ENCODE results near the gene LMBRD1. TPM values are rescaled to one million over a fixed set of nuclear protein-coding genes. Genes with fewer than 3 reads are reported as not detected.

Gene LMBRD1
- total RNA-seq, 2 experiments from 2014 or later: 17.4 to 18.2 TPM

- peaks cover 9% of the 10 kb centered on the region for H3K27me3 Mint-ChIP-seq
- DNase-seq: no peak
- H3K27ac Mint-ChIP-seq: no peak overlapping the region
- intact Hi-C loops (cut with micrococcal nuclease): no loop called here
- H3K36me3 Mint-ChIP-seq: no peaks in the 10 kb centered on the region
- POLR2A ChIA-PET: no interaction called here
- CTCF ChIA-PET: no interaction called here
- no peaks in the 10 kb centered on the region for H3K4me1 Mint-ChIP-seq (ENCODE audit: low read depth)
- H3K9me3 Mint-ChIP-seq: no peaks in the 10 kb centered on the region
- H3K4me3 Mint-ChIP-seq: no peak overlapping the region
These were observed 131.4 kb downstream of the LMBRD1 start for GRCh38 chr6:69665437-69665836.

- ChIA-PET POLR2A (no interaction called here), CTCF (no interaction called here)
- intact Hi-C loops (cut with micrococcal nuclease): no loop called here
- Mint-ChIP-seq H3K27me3 (peaks cover 14% of the 10 kb centered on the region), H3K4me3 (no peak overlapping the region), H3K9me3 (no peaks in the 10 kb centered on the region), H3K36me3 (no peaks in the 10 kb centered on the region), H3K4me1 (ENCODE audit: low read depth) (no peaks in the 10 kb centered on the region), H3K27ac (no peak overlapping the region)
- no peak for DNase-seq
These were observed 132.3 kb downstream of the LMBRD1 start for GRCh38 chr6:69664551-69664950.

GRCh38 chr6:69663215-69663614, 133.6 kb downstream of the LMBRD1 start:
- ChIA-PET POLR2A (no interaction called here), CTCF (no interaction called here)
- Mint-ChIP-seq H3K36me3 (peaks cover 4% of the 10 kb centered on the region), H3K27ac (no peak overlapping the region), H3K4me3 (no peak overlapping the region), H3K4me1 (ENCODE audit: low read depth) (no peaks in the 10 kb centered on the region), H3K27me3 (peaks cover 23% of the 10 kb centered on the region), H3K9me3 (peaks cover 8% of the 10 kb centered on the region)
- DNase-seq: no peak
- intact Hi-C loops (cut with micrococcal nuclease): no loop called here

- Mint-ChIP-seq H3K9me3 (no peaks in the 10 kb centered on the region), H3K4me1 (ENCODE audit: low read depth) (no peaks in the 10 kb centered on the region), H3K27me3 (no peaks in the 10 kb centered on the region), H3K36me3 (no peaks in the 10 kb centered on the region), H3K4me3 (no peak overlapping the region), H3K27ac (no peak overlapping the region)
- intact Hi-C loops (cut with micrococcal nuclease): no loop called here
- ChIA-PET POLR2A (no interaction called here), CTCF (no interaction called here)
- no peak for DNase-seq
These were observed 146.1 kb downstream of the LMBRD1 start for GRCh38 chr6:69650703-69651102.

GRCh38 chr6:69647726-69648125, 149.1 kb downstream of the LMBRD1 start:
- no peaks in the 10 kb centered on the region for H3K36me3 Mint-ChIP-seq
- POLR2A ChIA-PET: no interaction called here
- intact Hi-C loops (cut with micrococcal nuclease): no loop called here

GRCh38 chr6:69643688-69644087, 153.1 kb downstream of the LMBRD1 start:
- no peaks in the 10 kb centered on the region for H3K9me3 Mint-ChIP-seq
- POLR2A ChIA-PET: no interaction called here
- no peaks in the 10 kb centered on the region for H3K4me1 Mint-ChIP-seq (ENCODE audit: low read depth)
- CTCF ChIA-PET: no interaction called here
- intact Hi-C loops (cut with micrococcal nuclease): no loop called here
- H3K27ac Mint-ChIP-seq: no peak overlapping the region
- DNase-seq: no peak
- H3K4me3 Mint-ChIP-seq: no peak overlapping the region
- peaks cover 6% of the 10 kb centered on the region for H3K27me3 Mint-ChIP-seq
- no peaks in the 10 kb centered on the region for H3K36me3 Mint-ChIP-seq

More at GRCh38 chr6:69647726-69648125, 149.1 kb downstream of the LMBRD1 start:
- Mint-ChIP-seq H3K9me3 (no peaks in the 10 kb centered on the region), H3K27ac (no peak overlapping the region), H3K4me1 (ENCODE audit: low read depth) (no peaks in the 10 kb centered on the region), H3K4me3 (no peak overlapping the region), H3K27me3 (no peaks in the 10 kb centered on the region)
- CTCF ChIA-PET: no interaction called here
- DNase-seq: no peak

- Mint-ChIP-seq H3K27me3 (peaks cover 4% of the 10 kb centered on the region), H3K4me1 (ENCODE audit: low read depth) (peaks cover 10% of the 10 kb centered on the region), H3K27ac (no peak overlapping the region), H3K9me3 (no peaks in the 10 kb centered on the region), H3K4me3 (no peak overlapping the region), H3K36me3 (no peaks in the 10 kb centered on the region)
- ChIA-PET POLR2A (no interaction called here), CTCF (interaction anchor here (0.6 kb wide), 1 partner anchor 336 kb away, joined by 3 read pairs; no protein-coding TSS in a partner anchor)
- intact Hi-C loops (cut with micrococcal nuclease): no loop called here
- no peak for DNase-seq
These were observed 163.9 kb downstream of the LMBRD1 start for GRCh38 chr6:69632932-69633331.

GRCh38 chr6:69631552-69632346, 165.1 kb downstream of the LMBRD1 start:
- CTCF ChIA-PET: no interaction called here
- no peak for DNase-seq
- no peaks in the 10 kb centered on the region for H3K36me3 Mint-ChIP-seq
- H3K4me3 Mint-ChIP-seq: no peak overlapping the region
- H3K4me1 Mint-ChIP-seq (ENCODE audit: low read depth): peaks cover 10% of the 10 kb centered on the region
- no peaks in the 10 kb centered on the region for H3K9me3 Mint-ChIP-seq
- H3K27ac Mint-ChIP-seq: no peak overlapping the region
- POLR2A ChIA-PET: no interaction called here
- intact Hi-C loops (cut with micrococcal nuclease): no loop called here
- H3K27me3 Mint-ChIP-seq: peaks cover 4% of the 10 kb centered on the region

GRCh38 chr6:69630767-69631166, 166.0 kb downstream of the LMBRD1 start:
- H3K4me1 Mint-ChIP-seq (ENCODE audit: low read depth): peaks cover 10% of the 10 kb centered on the region
- peaks cover 3% of the 10 kb centered on the region for H3K27me3 Mint-ChIP-seq
- H3K9me3 Mint-ChIP-seq: no peaks in the 10 kb centered on the region
- POLR2A ChIA-PET: no interaction called here
- no peak overlapping the region for H3K27ac Mint-ChIP-seq
- H3K4me3 Mint-ChIP-seq: no peak overlapping the region
- CTCF ChIA-PET: no interaction called here
- DNase-seq: no peak
- H3K36me3 Mint-ChIP-seq: no peaks in the 10 kb centered on the region
- intact Hi-C loops (cut with micrococcal nuclease): no loop called here

GRCh38 chr6:69627625-69628024, 169.2 kb downstream of the LMBRD1 start:
- intact Hi-C loops (cut with micrococcal nuclease): no loop called here
- CTCF ChIA-PET: no interaction called here
- H3K36me3 Mint-ChIP-seq: no peaks in the 10 kb centered on the region
- H3K9me3 Mint-ChIP-seq: no peaks in the 10 kb centered on the region
- peaks cover 10% of the 10 kb centered on the region for H3K4me1 Mint-ChIP-seq (ENCODE audit: low read depth)
- POLR2A ChIA-PET: no interaction called here
- no peak overlapping the region for H3K4me3 Mint-ChIP-seq
- H3K27me3 Mint-ChIP-seq: peaks cover 4% of the 10 kb centered on the region
- H3K27ac Mint-ChIP-seq: no peak overlapping the region
- no peak for DNase-seq

- peaks cover 4% of the 10 kb centered on the region for H3K27me3 Mint-ChIP-seq
- H3K4me1 Mint-ChIP-seq (ENCODE audit: low read depth): no peaks in the 10 kb centered on the region
- H3K27ac Mint-ChIP-seq: no peak overlapping the region
- CTCF ChIA-PET: no interaction called here
- DNase-seq: no peak
- H3K4me3 Mint-ChIP-seq: no peak overlapping the region
- intact Hi-C loops (cut with micrococcal nuclease): no loop called here
- H3K9me3 Mint-ChIP-seq: no peaks in the 10 kb centered on the region
- POLR2A ChIA-PET: no interaction called here
- no peaks in the 10 kb centered on the region for H3K36me3 Mint-ChIP-seq
These were observed 171.9 kb downstream of the LMBRD1 start for GRCh38 chr6:69624944-69625343.
